Common myeloid progenitor, CD34-positive (primary cell): ENCODE results near the gene SERPINE3.

Experiments used
- CTCF ChIA-PET: fragments of 350-600 bp; sonication (Branson Sonifier 250); formaldehyde crosslinking; loops from one replicate; lab custom pipeline; 2021; ENCODE audit warnings: antibody characterized with exemption; lab: Charles Lee
- POLR2A ChIA-PET: fragments of 350-600 bp; sonication (Branson Sonifier 250); formaldehyde crosslinking; loops from one replicate; lab custom pipeline; 2021; ENCODE audit warnings: antibody characterized with exemption; lab: Charles Lee
- DNase-seq, 3 donors: peaks; one replicate each; pipeline versions ENCODE4 v3.0.0 to v3.0.0-alpha.2; 2013
- H3K27ac ChIP-seq, 2 experiments: 1 replicate in 1 of 2; 2 replicates in 1 of 2; pipeline ENCODE4 v1.7.0; 2013; ENCODE audit warnings: inconsistent platforms in 2 of 2, low read length in 2 of 2, mild to moderate bottlenecking in 2 of 2, low read depth in 1 of 2, moderate library complexity in 1 of 2; ENCODE audit not compliant: severe bottlenecking in 2 of 2, insufficient read depth in 1 of 2, poor library complexity in 1 of 2
- H3K27me3 ChIP-seq, 5 experiments: replicated peaks in 2 of 5; 1 replicate in 3 of 5; 2 replicates in 2 of 5; pipeline versions ENCODE4 v1.6.1 to v1.7.0; 2013; ENCODE audit warnings: low read length in 4 of 5, mild to moderate bottlenecking in 2 of 5, moderate library complexity in 2 of 5, inconsistent platforms in 1 of 5; ENCODE audit not compliant: insufficient read depth in 5 of 5, control insufficient read depth in 4 of 5
- H3K36me3 ChIP-seq, 4 experiments: 1 replicate in 2 of 4; 2 replicates in 2 of 4; pipeline versions ENCODE4 v1.6.1 to v1.7.0; 2013; ENCODE audit warnings: low read length in 3 of 4, control low read depth in 1 of 4, mild to moderate bottlenecking in 1 of 4; ENCODE audit not compliant: control insufficient read depth in 4 of 4, insufficient read depth in 4 of 4
- H3K4me1 ChIP-seq, 4 experiments: 1 replicate in 3 of 4; 2 replicates in 1 of 4; pipeline versions ENCODE4 v1.6.1 to v1.7.1; 2013; ENCODE audit warnings: low read length in 3 of 4, mild to moderate bottlenecking in 3 of 4, control low read depth in 1 of 4, inconsistent platforms in 1 of 4, moderate library complexity in 1 of 4; ENCODE audit not compliant: control insufficient read depth in 4 of 4, insufficient read depth in 4 of 4; ENCODE audit errors: control extremely low read depth in 1 of 4
- H3K4me3 ChIP-seq, 7 experiments: 1 replicate in 4 of 7; 2 replicates in 3 of 7; pipeline versions ENCODE4 v1.5.1 to v1.7.0; 2013; ENCODE audit warnings: mild to moderate bottlenecking in 7 of 7, low read length in 6 of 7, moderate library complexity in 6 of 7, inconsistent platforms in 2 of 7, low read depth in 2 of 7, control low read depth in 1 of 7; ENCODE audit not compliant: insufficient read depth in 4 of 7, control insufficient read depth in 1 of 7; ENCODE audit errors: extremely low read depth in 1 of 7
- H3K9me3 ChIP-seq, 5 experiments: 1 replicate in 4 of 5; 2 replicates in 1 of 5; pipeline versions ENCODE4 v1.6.1 to v1.7.1; 2013; ENCODE audit warnings: low read length in 4 of 5, mild to moderate bottlenecking in 2 of 5, inconsistent platforms in 1 of 5, low read depth in 1 of 5, moderate library complexity in 1 of 5; ENCODE audit not compliant: control insufficient read depth in 4 of 5, insufficient read depth in 2 of 5; ENCODE audit errors: control extremely low read depth in 1 of 5
- WGBS: methylation state at CpG from one replicate; pipeline ENCODE4 v1.1.5; 2013; ENCODE audit not compliant: insufficient coverage; 5-methylcytosine and 5-hydroxymethylcytosine counted together

SERPINE3 gene

GRCh38 chr13:51412431-51412830 is 72.9 kb downstream of the SERPINE3 start:
- POLR2A ChIA-PET: no interaction called here
- WGBS: 100% methylated on average over 2 of the region's 3 CpGs

More at GRCh38 chr13:51412431-51412830, 72.9 kb downstream of the SERPINE3 start:
- Histone ChIP-seq H3K27ac (no peak overlapping the region), H3K4me3 (no peak overlapping the region), H3K9me3 (peaks cover 0 to 16% (median 3%) of the 10 kb centered on the region in 5 experiments), H3K27me3 (no peaks in the 10 kb centered on the region), H3K36me3 (peaks cover 3 to 28% (median 11%) of the 10 kb centered on the region in 4 experiments), H3K4me1 (no peaks in the 10 kb centered on the region)
- CTCF ChIA-PET: no interaction called here
- DNase-seq: no peak
